CD4-positive, alpha-beta T cell treated with Interleukin-4 for 4 hours (primary cell): Measurements from ENCODE around the gene CCL1.
"Not testable (repeated sequence)": the region's sequence is repeated elsewhere in the genome, so short reads cannot be mapped to it uniquely, and the experiment has no call there.

ENCODE experiments used
- DNase-seq: peaks from one replicate; pipeline ENCODE4 v3.0.0-alpha.2; 2020

The CCL1 gene

GRCh38 chr17:34356194-34356593 is 6.8 kb downstream of the CCL1 start, which contains the start of gene CCL13:
TSS of gene CCL13 (plus strand) at chr17:34356480. CDS start at chr17:34356527, 47 bp downstream.
- DNase-seq: no peak

GRCh38 chr17:34354637-34355036 is 8.4 kb downstream of the CCL1 start:
- DNase-seq: no peak

GRCh38 chr17:34352191-34352590 is 10.8 kb downstream of the CCL1 start:
- DNase-seq: no peak

- DNase-seq: no peak
Observed at GRCh38 chr17:34351096-34351495, 11.9 kb downstream of the CCL1 start.

GRCh38 chr17:34349751-34350150 is 13.3 kb downstream of the CCL1 start:
- DNase-seq: no peak

- no peak for DNase-seq
Observed at GRCh38 chr17:34347063-34347462, 16.0 kb downstream of the CCL1 start.

GRCh38 chr17:34341916-34342315 is 21.1 kb downstream of the CCL1 start:
- DNase-seq: no peak

- DNase-seq: no peak
Observed at GRCh38 chr17:34339138-34339770, 23.8 kb downstream of the CCL1 start.

- no peak for DNase-seq
Observed at GRCh38 chr17:34337701-34338100, 25.3 kb downstream of the CCL1 start.

- DNase-seq: not testable (repeated sequence)
Observed at GRCh38 chr17:34327580-34327979, 35.5 kb downstream of the CCL1 start.

- no peak for DNase-seq
Observed at GRCh38 chr17:34321964-34322363, 41.1 kb downstream of the CCL1 start.

GRCh38 chr17:34319039-34319483 is 44.0 kb downstream of the CCL1 start, which contains the start of gene CCL8:
TSS of gene CCL8 (plus strand) at chr17:34319435. CDS start at chr17:34319502, 67 bp downstream.
- DNase-seq: no peak

- no peak for DNase-seq
Observed at GRCh38 chr17:34318474-34318873, 44.6 kb downstream of the CCL1 start.

GRCh38 chr17:34314279-34314678 is 48.8 kb downstream of the CCL1 start:
- DNase-seq: no peak

GRCh38 chr17:34313164-34313563 is 49.9 kb downstream of the CCL1 start:
- no peak for DNase-seq

GRCh38 chr17:34312080-34312479 is 51.0 kb downstream of the CCL1 start:
- no peak for DNase-seq

- no peak for DNase-seq
Observed at GRCh38 chr17:34311291-34311690, 51.7 kb downstream of the CCL1 start.
